ENCODE measurements around the gene COL5A3.

GRCh38 chr19:9995999-9996398 lies 14.3 kb downstream of the COL5A3 start:
- TF ChIP-seq CTCF (IDR thresholded peaks at IDR 0.05 in 8 of 11, conservative IDR thresholded peaks at IDR 0.05 in 3 of 11) (no peak), POLR2AphosphoS5 (IDR thresholded peaks at IDR 0.05) (no peak)

All from spleen (tissue), 7 donors.